SK-N-SH (cell line): ENCODE results near the gene NGF. TPM values are rescaled to one million over a fixed set of nuclear protein-coding genes. Genes with fewer than 3 reads are reported as not detected.

Source experiments
- CTCF ChIA-PET: fragments of 300-600, 350-600 bp; formaldehyde crosslinking; extraction: SDS; loops from one replicate; lab custom pipeline; 2021; lab: Yijun Ruan, JAX
- POLR2A ChIA-PET: fragments of 350-600 bp; sonication (Branson Sonifier 250); formaldehyde crosslinking; extraction: SDS; loops from one replicate; lab custom pipeline; 2020; ENCODE audit warnings: antibody characterized with exemption, inconsistent platforms; lab: Yijun Ruan, JAX
- DNase-seq: peaks from one replicate; pipeline ENCODE4 v3.0.0; 2012
- H2AFZ ChIP-seq: fragments of 200-600 bp; sonication (generic); 2 replicates; pipeline ENCODE4 v1.8.1; 2016; ENCODE audit warnings: antibody characterized with exemption, mild to moderate bottlenecking, low read depth
- H3F3A ChIP-seq: fragments of 200-600 bp; sonication (generic); replicated peaks from 2 replicates; pipeline ENCODE3; 2016; ENCODE audit warnings: antibody characterized with exemption, mild to moderate bottlenecking; ENCODE audit not compliant: insufficient read depth
- H3K27ac ChIP-seq, 2 experiments: fragments of 200-500 bp in 1 of 2; fragments of 200-600 bp in 1 of 2; sonication (Bioruptor generic) in 1 of 2; sonication (generic), shearing (Covaris generic) in 1 of 2; 2 replicates each; pipeline versions ENCODE4 v1.5.1 to v1.6.1; 2014 to 2016; ENCODE audit warnings: low read depth in 2 of 2, inconsistent platforms in 1 of 2, low read length in 1 of 2, mild to moderate bottlenecking in 1 of 2, mixed read lengths in 1 of 2
- H3K27me3 ChIP-seq: fragments of 200-600 bp; sonication (generic), shearing (Covaris generic); 2 replicates; pipeline ENCODE4 v1.6.1; 2016; ENCODE audit warnings: mixed run types; ENCODE audit not compliant: insufficient read depth
- H3K36me3 ChIP-seq, 2 experiments: fragments of 200-500 bp in 1 of 2; fragments of 200-600 bp in 1 of 2; sonication (Bioruptor generic) in 1 of 2; sonication (generic) in 1 of 2; replicated peaks in 1 of 2; 2 replicates each; pipeline versions ENCODE3 to v1.5.1; 2014 to 2016; ENCODE audit warnings: low read length in 1 of 2, mild to moderate bottlenecking in 1 of 2; ENCODE audit not compliant: insufficient read depth in 2 of 2, control insufficient read depth in 1 of 2
- H3K4me1 ChIP-seq, 2 experiments: fragments of 200-500 bp in 1 of 2; fragments of 200-600 bp in 1 of 2; sonication (Bioruptor generic) in 1 of 2; sonication (generic), shearing (Covaris generic) in 1 of 2; 2 replicates each; pipeline versions ENCODE4 v1.5.1 to v1.6.1; 2014 to 2016; ENCODE audit warnings: low read depth in 1 of 2, low read length in 1 of 2, mixed run types in 1 of 2; ENCODE audit not compliant: insufficient read depth in 2 of 2, control insufficient read depth in 1 of 2
- H3K4me2 ChIP-seq: fragments of 200-600 bp; sonication (generic), shearing (Covaris generic); 2 replicates; pipeline ENCODE4 v1.6.1; 2017; ENCODE audit warnings: mixed run types
- H3K4me3 ChIP-seq, 2 experiments: fragments of 200-500 bp in 1 of 2; fragments of 200-600 bp in 1 of 2; sonication (Bioruptor generic) in 1 of 2; sonication (generic), shearing (Covaris generic) in 1 of 2; 2 replicates each; pipeline versions ENCODE4 v1.5.1 to v1.8.1; 2014 to 2016; ENCODE audit warnings: low read depth in 2 of 2, inconsistent platforms in 1 of 2, low read length in 1 of 2, mild to moderate bottlenecking in 1 of 2, mixed read lengths in 1 of 2, moderate library complexity in 1 of 2
- H3K79me2 ChIP-seq: fragments of 200-600 bp; sonication (generic); 2 replicates; pipeline ENCODE4 v1.8.1; 2017; ENCODE audit warnings: mild to moderate bottlenecking; ENCODE audit not compliant: insufficient read depth
- H3K9ac ChIP-seq: fragments of 200-600 bp; sonication (generic); 2 replicates; pipeline ENCODE4 v1.6.1; 2017; ENCODE audit warnings: mixed run types
- H3K9me2 ChIP-seq: fragments of 200-600 bp; sonication (generic); 2 replicates; pipeline ENCODE4 v1.6.1; 2017; ENCODE audit warnings: mixed run types
- H3K9me3 ChIP-seq: fragments of 200-600 bp; sonication (generic); 2 replicates; pipeline ENCODE4 v1.6.1; 2017; ENCODE audit warnings: mixed run types, mild to moderate bottlenecking, moderate library complexity
- H4K20me1 ChIP-seq: fragments of 200-600 bp; sonication (generic); 2 replicates; pipeline ENCODE4 v1.6.1; 2017; ENCODE audit warnings: mild to moderate bottlenecking, mixed run types; ENCODE audit not compliant: insufficient read depth
- ELF1 ChIP-seq: IDR thresholded peaks from 2 replicates; pipeline ENCODE4 v1.4.0; 2012
- EZH2phosphoT487 ChIP-seq: fragments of 200-600 bp; sonication (generic); IDR thresholded peaks from 2 replicates; pipeline ENCODE4 v1.6.1; 2017; ENCODE audit warnings: low read depth, mixed run types, mild to moderate bottlenecking, antibody characterized with exemption, moderate library complexity, borderline replicate concordance
- IRF3 ChIP-seq: fragments of 150-350 bp; IDR thresholded peaks from 2 replicates; pipeline ENCODE4 v1.6.1; 2016; ENCODE audit warnings: mild to moderate bottlenecking, low read depth, low read length
- JUND ChIP-seq: IDR thresholded peaks from 2 replicates; pipeline ENCODE4 v1.4.0; 2012
- NRF1 ChIP-seq: IDR thresholded peaks from 2 replicates; pipeline ENCODE4 v1.6.1; 2012; ENCODE audit warnings: low read depth, mild to moderate bottlenecking, low read length
- POLR2AphosphoS5 ChIP-seq: IDR thresholded peaks from 2 replicates; pipeline ENCODE4 v1.6.1; 2012; ENCODE audit warnings: low read depth, low read length
- RCOR1 ChIP-seq: fragments of 150-350 bp; IDR thresholded peaks from 2 replicates; pipeline ENCODE4 v1.6.1; 2017; ENCODE audit warnings: antibody characterized with exemption, low read length
- SMC3 ChIP-seq: IDR thresholded peaks from 2 replicates; pipeline ENCODE4 v1.6.1; 2012; ENCODE audit warnings: low read depth, low read length, improper control_type of control experiment
- TCF12 ChIP-seq: IDR thresholded peaks from 2 replicates; pipeline ENCODE4 v1.4.0; 2012
- YY1 ChIP-seq: IDR thresholded peaks from 2 replicates; pipeline ENCODE4 v1.4.0; 2012; ENCODE audit warnings: low read depth, mild to moderate bottlenecking
- ZBTB33 ChIP-seq: IDR thresholded peaks from 2 replicates; pipeline ENCODE4 v1.4.0; 2012; ENCODE audit warnings: low read depth, borderline replicate concordance
- WGBS: methylation state at CpG from one replicate; pipeline ENCODE4 v1.1.6; 2017; ENCODE audit warnings: low lambda C conversion rate; 5-methylcytosine and 5-hydroxymethylcytosine counted together
- polyA plus RNA-seq, 3 experiments: library from polyadenylated mRNA; depleted of rRNA; stranded (reverse); fragments of >200 nt; gene quantifications; 2 replicates each; pipeline ENCODE4 v1.2.3, GENCODE V29; 2012
- TF ChIP-seq, protein P1 (sequence below): IDR thresholded peaks from 2 replicates; pipeline ENCODE4 v1.6.1; 2012; ENCODE audit warnings: mild to moderate bottlenecking, low read depth, low read length, moderate library complexity
- TF ChIP-seq, protein P2 (sequence below): fragments of 150-350 bp; IDR thresholded peaks from 2 replicates; pipeline ENCODE4 v1.6.1; 2017; ENCODE audit warnings: antibody characterized with exemption, low read length, low read depth, borderline replicate concordance
- TF ChIP-seq, protein P3 (sequence below): fragments of 200-600 bp; sonication (generic); IDR thresholded peaks from 2 replicates; pipeline ENCODE4 v1.6.1; 2017; ENCODE audit warnings: antibody characterized with exemption, mild to moderate bottlenecking, moderate library complexity

The NGF gene
- polyA plus RNA-seq, 1 of the 3 experiments (the other 2 are of a cell fraction), result 75.8 TPM

GRCh38 chr1:115286431-115287205, 51.4 kb downstream of the NGF start:
- H3K4me1 ChIP-seq, result peaks cover 0 to 10% of the 10 kb centered on the region in 2 experiments; a peak in 2 of 4 replicates
- H3K4me3 ChIP-seq, result no peak overlapping the region
- H4K20me1 ChIP-seq, result no peaks in the 10 kb centered on the region
- H3K27ac ChIP-seq, result no peak overlapping the region
- H3K9me3 ChIP-seq, result no peaks in the 10 kb centered on the region
- WGBS, result 97% methylated on average over 23 of the region's 30 CpGs
- no peaks in the 10 kb centered on the region for H3F3A ChIP-seq
- H3K79me2 ChIP-seq, result no peaks in the 10 kb centered on the region
- H3K27me3 ChIP-seq, result no peaks in the 10 kb centered on the region
- H3K9ac ChIP-seq, result no peak overlapping the region
- TF ChIP-seq ELF1, result no peak
- no peak for TF ChIP-seq IRF3
- TF ChIP-seq, protein P1, sequence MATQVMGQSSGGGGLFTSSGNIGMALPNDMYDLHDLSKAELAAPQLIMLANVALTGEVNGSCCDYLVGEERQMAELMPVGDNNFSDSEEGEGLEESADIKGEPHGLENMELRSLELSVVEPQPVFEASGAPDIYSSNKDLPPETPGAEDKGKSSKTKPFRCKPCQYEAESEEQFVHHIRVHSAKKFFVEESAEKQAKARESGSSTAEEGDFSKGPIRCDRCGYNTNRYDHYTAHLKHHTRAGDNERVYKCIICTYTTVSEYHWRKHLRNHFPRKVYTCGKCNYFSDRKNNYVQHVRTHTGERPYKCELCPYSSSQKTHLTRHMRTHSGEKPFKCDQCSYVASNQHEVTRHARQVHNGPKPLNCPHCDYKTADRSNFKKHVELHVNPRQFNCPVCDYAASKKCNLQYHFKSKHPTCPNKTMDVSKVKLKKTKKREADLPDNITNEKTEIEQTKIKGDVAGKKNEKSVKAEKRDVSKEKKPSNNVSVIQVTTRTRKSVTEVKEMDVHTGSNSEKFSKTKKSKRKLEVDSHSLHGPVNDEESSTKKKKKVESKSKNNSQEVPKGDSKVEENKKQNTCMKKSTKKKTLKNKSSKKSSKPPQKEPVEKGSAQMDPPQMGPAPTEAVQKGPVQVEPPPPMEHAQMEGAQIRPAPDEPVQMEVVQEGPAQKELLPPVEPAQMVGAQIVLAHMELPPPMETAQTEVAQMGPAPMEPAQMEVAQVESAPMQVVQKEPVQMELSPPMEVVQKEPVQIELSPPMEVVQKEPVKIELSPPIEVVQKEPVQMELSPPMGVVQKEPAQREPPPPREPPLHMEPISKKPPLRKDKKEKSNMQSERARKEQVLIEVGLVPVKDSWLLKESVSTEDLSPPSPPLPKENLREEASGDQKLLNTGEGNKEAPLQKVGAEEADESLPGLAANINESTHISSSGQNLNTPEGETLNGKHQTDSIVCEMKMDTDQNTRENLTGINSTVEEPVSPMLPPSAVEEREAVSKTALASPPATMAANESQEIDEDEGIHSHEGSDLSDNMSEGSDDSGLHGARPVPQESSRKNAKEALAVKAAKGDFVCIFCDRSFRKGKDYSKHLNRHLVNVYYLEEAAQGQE, result no peak
- TF ChIP-seq, protein P2, sequence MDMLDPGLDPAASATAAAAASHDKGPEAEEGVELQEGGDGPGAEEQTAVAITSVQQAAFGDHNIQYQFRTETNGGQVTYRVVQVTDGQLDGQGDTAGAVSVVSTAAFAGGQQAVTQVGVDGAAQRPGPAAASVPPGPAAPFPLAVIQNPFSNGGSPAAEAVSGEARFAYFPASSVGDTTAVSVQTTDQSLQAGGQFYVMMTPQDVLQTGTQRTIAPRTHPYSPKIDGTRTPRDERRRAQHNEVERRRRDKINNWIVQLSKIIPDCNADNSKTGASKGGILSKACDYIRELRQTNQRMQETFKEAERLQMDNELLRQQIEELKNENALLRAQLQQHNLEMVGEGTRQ, result no peak
- CTCF ChIA-PET, result interaction anchor here (1.1 kb wide), 1 partner anchor 183 kb away, joined by 4 read pairs; no protein-coding TSS in a partner anchor
- POLR2A ChIA-PET, result no interaction called here
- peaks cover 20 to 29% of the 10 kb centered on the region in 2 experiments for H3K36me3 ChIP-seq
- no peak overlapping the region for H3K4me2 ChIP-seq
- no peaks in the 10 kb centered on the region for H3K9me2 ChIP-seq
- no peak overlapping the region for H2AFZ ChIP-seq
- no peak for DNase-seq

GRCh38 chr1:115284209-115284608, 53.8 kb downstream of the NGF start:
- peaks cover 12 to 25% of the 10 kb centered on the region in 2 experiments for H3K36me3 ChIP-seq
- H3K9ac ChIP-seq, result no peak overlapping the region
- no peak for DNase-seq
- H2AFZ ChIP-seq, result no peak overlapping the region
- no peaks in the 10 kb centered on the region for H3K9me3 ChIP-seq
- ChIA-PET CTCF (interaction anchor here (1.3 to 1.9 kb wide), 2 partner anchors 11 to 186 kb away, joined by 3 to 8 read pairs; no protein-coding TSS in a partner anchor), POLR2A (no interaction called here)
- no peaks in the 10 kb centered on the region for H4K20me1 ChIP-seq
- H3K4me1 ChIP-seq, result peaks cover 8 to 35% of the 10 kb centered on the region in 2 experiments; a peak in 2 of 4 replicates
- H3K27ac ChIP-seq, result no peak overlapping the region
- H3K9me2 ChIP-seq, result no peaks in the 10 kb centered on the region
- H3K27me3 ChIP-seq, result no peaks in the 10 kb centered on the region
- H3K79me2 ChIP-seq, result no peaks in the 10 kb centered on the region
- H3K4me2 ChIP-seq, result no peak overlapping the region
- H3F3A ChIP-seq, result peaks cover 5% of the 10 kb centered on the region
- 94% methylated on average over 6 of the region's 6 CpGs for whole genome bisulfite sequencing
- H3K4me3 ChIP-seq, result no peak overlapping the region
- TF ChIP-seq ZBTB33 (no peak), SMC3 (no peak), POLR2AphosphoS5 (no peak), JUND (no peak), EZH2phosphoT487 (no peak), RCOR1 (no peak), YY1 (no peak), NRF1 (no peak), TCF12 (no peak)
- TF ChIP-seq, protein P2, result no peak
- TF ChIP-seq, protein P3, sequence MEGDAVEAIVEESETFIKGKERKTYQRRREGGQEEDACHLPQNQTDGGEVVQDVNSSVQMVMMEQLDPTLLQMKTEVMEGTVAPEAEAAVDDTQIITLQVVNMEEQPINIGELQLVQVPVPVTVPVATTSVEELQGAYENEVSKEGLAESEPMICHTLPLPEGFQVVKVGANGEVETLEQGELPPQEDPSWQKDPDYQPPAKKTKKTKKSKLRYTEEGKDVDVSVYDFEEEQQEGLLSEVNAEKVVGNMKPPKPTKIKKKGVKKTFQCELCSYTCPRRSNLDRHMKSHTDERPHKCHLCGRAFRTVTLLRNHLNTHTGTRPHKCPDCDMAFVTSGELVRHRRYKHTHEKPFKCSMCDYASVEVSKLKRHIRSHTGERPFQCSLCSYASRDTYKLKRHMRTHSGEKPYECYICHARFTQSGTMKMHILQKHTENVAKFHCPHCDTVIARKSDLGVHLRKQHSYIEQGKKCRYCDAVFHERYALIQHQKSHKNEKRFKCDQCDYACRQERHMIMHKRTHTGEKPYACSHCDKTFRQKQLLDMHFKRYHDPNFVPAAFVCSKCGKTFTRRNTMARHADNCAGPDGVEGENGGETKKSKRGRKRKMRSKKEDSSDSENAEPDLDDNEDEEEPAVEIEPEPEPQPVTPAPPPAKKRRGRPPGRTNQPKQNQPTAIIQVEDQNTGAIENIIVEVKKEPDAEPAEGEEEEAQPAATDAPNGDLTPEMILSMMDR, result no peak
